Colonic mucosa (tissue), 4 donors: ENCODE results near the gene EIF3K. TPM values are rescaled to one million over a fixed set of nuclear protein-coding genes. Genes with fewer than 3 reads are reported as not detected.

ENCODE experiments used
- DNase-seq: peaks from one replicate; pipeline ENCODE4 v3.0.0-alpha.2; 2020
- H3K27ac ChIP-seq: fragments of 200-600 bp; one replicate; pipeline ENCODE4 v1.8.0; 2021
- H3K27me3 ChIP-seq: fragments of 200-600 bp; one replicate; pipeline ENCODE4 v1.8.0; 2021
- H3K36me3 ChIP-seq: fragments of 200-600 bp; one replicate; pipeline ENCODE4 v1.8.0; 2021
- H3K4me1 ChIP-seq: fragments of 200-600 bp; one replicate; pipeline ENCODE4 v1.8.0; 2021; ENCODE audit warnings: mild to moderate bottlenecking
- H3K4me3 ChIP-seq: fragments of 200-600 bp; one replicate; pipeline ENCODE4 v1.8.0; 2021
- H3K9ac ChIP-seq, 2 donors: one replicate each; pipeline ENCODE4 v1.7.0; 2013; ENCODE audit warnings: control low read depth in 2 of 2, low read depth in 2 of 2, low read length in 2 of 2
- H3K9me3 ChIP-seq: fragments of 200-600 bp; one replicate; pipeline ENCODE4 v1.8.0; 2021
- CTCF ChIP-seq: fragments of 200-600 bp; IDR thresholded peaks from one replicate; pipeline ENCODE4 v1.8.0; 2022; ENCODE audit warnings: antibody characterized with exemption, mild to moderate bottlenecking
- intact Hi-C: fragments of 100-400 bp; cut with DNase I; formaldehyde crosslinking; loops from one replicate; pipeline ENCODE4 v1.14.1; 2022
- total RNA-seq, 2 donors: library from RNA; stranded (reverse); fragmentation: NEBNext Ultra II Directional in 1 of 2; extraction: Animal tissue kit (Norgen Biotek cat#: 25700) in 1 of 2; gene quantifications; one replicate each; pipeline ENCODE4 v1.2.1, GENCODE V29; 2021
- donor health status: healthy.
- donor health status: DM: no; HTN: no; CAD: no.
- donor health status: DM: no; HTN: no; CAD: no.

EIF3K gene
- total RNA-seq, 2 donors from 2014 or later: 367 to 445 TPM

GRCh38 chr19:38686530-38686888 is 67.5 kb downstream of the EIF3K start:
- no peak for TF ChIP-seq CTCF
- intact Hi-C loops: no loop called here
- DNase-seq: no peak
- H3K4me1 ChIP-seq: peaks cover 33% of the 10 kb centered on the region
- H3K9ac ChIP-seq: peak overlapping the region; percentile 19 to 77
- no peak overlapping the region for H3K4me3 ChIP-seq
- peak overlapping the region; percentile 89 for H3K27ac ChIP-seq
- H3K36me3 ChIP-seq: no peaks in the 10 kb centered on the region
- H3K27me3 ChIP-seq: no peaks in the 10 kb centered on the region
- H3K9me3 ChIP-seq: no peaks in the 10 kb centered on the region

Other genes with a start within 250 kb of the EIF3K start
- 100 to 1,000 TPM; 126 to 184 TPM for gene PSMD8, start 244.6 kb upstream of the EIF3K start, total RNA-seq
- under 1 TPM; 0.37 to 0.45 TPM for gene GGN, start 231.2 kb upstream of the EIF3K start, total RNA-seq
- gene SPRED3, start 230.5 kb upstream of the EIF3K start, total RNA-seq: under 1 TPM; 0.61 to 0.99 TPM
- 10 to 100 TPM; 31.4 to 35.4 TPM for gene FAM98C, start 216.1 kb upstream of the EIF3K start, total RNA-seq
- gene RASGRP4, start 193.0 kb upstream of the EIF3K start, total RNA-seq: under 1 TPM; 0.84 to 0.90 TPM
- under 1 TPM; 0.64 to 0.89 TPM for gene RYR1, start 185.5 kb upstream of the EIF3K start, total RNA-seq
- 1 to 10 TPM; 2.6 to 4.9 TPM for gene MAP4K1, start 1.2 kb upstream of the EIF3K start, total RNA-seq
- gene ACTN4, start 28.5 kb downstream of the EIF3K start, total RNA-seq: 1,000 to 10,000 TPM; 1,019 to 1,060 TPM
- 1 to 10 TPM; 5.2 to 5.7 TPM for gene CAPN12, start 125.3 kb downstream of the EIF3K start, total RNA-seq
- not detected for gene LGALS7, start 154.3 kb downstream of the EIF3K start, total RNA-seq
- gene LGALS7B, start 170.0 kb downstream of the EIF3K start, total RNA-seq: not detected
- gene LGALS4, start 193.8 kb downstream of the EIF3K start, total RNA-seq: 1,000 to 10,000 TPM; 6,357 to 8,309 TPM
- gene ECH1, start 212.6 kb downstream of the EIF3K start, total RNA-seq: 100 to 1,000 TPM; 264 to 335 TPM
- 100 to 1,000 TPM; 305 to 418 TPM for gene HNRNPL, start 230.8 kb downstream of the EIF3K start, total RNA-seq